ENCODE results near the gene CEP162. TPM values are rescaled to one million over a fixed set of nuclear protein-coding genes. Genes with fewer than 3 reads are reported as not detected.
"Not testable (repeated sequence)": the region's sequence is repeated elsewhere in the genome, so short reads cannot be mapped to it uniquely, and the experiment has no call there.

CEP162 gene
- total RNA-seq, 1 donor from 2014 or later = 11.0 TPM

- Histone ChIP-seq H3K9me3 (no peaks in the 10 kb centered on the region), H3K36me3 (no peaks in the 10 kb centered on the region), H3K27me3 (no peaks in the 10 kb centered on the region), H3K27ac (no peak overlapping the region), H3K4me1 (no peaks in the 10 kb centered on the region), H3K4me3 (no peak overlapping the region)
- ATAC-seq (no peak), DNase-seq (no peak)
- no peak for TF ChIP-seq CTCF (IDR thresholded peaks at IDR 0.05)
- intact Hi-C loops (cut with DNase I) = no loop called here
These were observed 89.4 kb downstream of the CEP162 start for GRCh38 chr6:84137989-84138575.

DNA sequence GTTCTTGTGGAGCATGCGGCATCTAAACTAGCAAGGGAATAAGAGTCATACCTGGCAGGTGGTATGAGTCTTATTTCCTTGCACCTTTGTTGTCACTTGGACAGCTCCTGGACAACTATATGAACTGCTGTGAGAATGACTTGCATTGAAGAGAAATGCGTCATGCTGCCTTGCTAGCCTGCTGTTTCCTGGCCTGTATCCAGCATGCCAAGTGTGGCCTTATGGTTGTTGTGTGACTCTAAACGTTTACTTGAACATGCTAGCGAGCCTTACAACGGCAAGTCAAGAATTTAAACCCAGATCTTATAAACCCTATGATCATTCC lies 90.4 kb downstream of the CEP162 start:
- no peak for ATAC-seq
- H3K27ac ChIP-seq = no peak overlapping the region
- H3K4me1 ChIP-seq = no peaks in the 10 kb centered on the region
- no peak for TF ChIP-seq CTCF (IDR thresholded peaks at IDR 0.05)
- H3K27me3 ChIP-seq = no peaks in the 10 kb centered on the region
- intact Hi-C loops (cut with DNase I) = no loop called here
- H3K36me3 ChIP-seq = no peaks in the 10 kb centered on the region
- no peak overlapping the region for H3K4me3 ChIP-seq
- no peaks in the 10 kb centered on the region for H3K9me3 ChIP-seq
- DNase-seq = no peak

DNA sequence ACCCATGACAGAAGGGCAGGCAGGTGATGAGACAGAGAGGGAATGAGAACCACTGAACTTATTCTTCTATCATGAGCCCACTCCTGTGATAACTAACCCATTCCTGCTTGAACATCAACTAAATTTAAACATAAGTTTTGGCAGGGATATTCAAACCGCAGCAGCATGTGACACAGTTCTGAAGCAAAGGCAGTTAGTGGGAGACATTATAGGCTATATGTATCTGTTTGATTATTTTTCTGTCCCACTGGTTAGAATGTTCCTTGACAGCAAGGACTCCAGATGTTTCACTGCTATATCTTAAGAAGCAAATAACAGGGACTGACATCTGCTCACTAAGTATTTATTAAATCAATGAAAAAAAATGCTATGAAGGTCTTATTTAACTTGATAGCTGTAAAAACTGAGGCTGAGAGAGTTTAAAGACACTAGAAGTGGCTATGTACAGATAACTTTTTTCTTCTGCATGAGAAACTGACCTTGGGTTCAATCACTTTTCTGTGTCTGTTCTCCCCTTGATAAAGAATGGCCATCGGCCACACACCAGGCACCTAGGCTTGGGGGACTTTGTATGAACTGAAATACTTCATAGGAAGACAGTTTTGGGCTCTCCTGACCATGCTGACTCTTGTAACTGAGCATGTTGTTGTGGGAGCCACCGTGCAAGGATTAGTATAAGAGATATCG lies 90.9 kb downstream of the CEP162 start:
- H3K36me3 ChIP-seq = no peaks in the 10 kb centered on the region

DNA sequence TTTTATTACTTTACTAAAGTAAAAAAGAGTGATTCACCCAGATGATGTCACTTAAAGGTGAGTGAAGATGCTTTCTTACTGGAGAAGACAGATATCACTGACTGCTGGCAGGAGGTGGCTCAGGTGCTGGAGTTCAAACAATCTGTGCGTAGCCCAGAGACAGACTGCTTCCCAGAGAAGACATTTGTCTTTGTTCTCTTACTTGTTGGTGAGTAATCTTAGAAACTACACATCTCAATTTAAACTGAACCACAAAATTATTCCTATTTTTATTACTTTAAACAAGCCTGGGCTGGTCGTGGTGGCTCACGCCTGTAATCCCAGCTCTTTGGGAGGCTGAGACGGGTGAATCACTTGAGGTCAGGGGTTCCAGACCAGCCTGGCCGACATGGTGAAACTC lies 92.2 kb downstream of the CEP162 start:
- ATAC-seq (no peak), DNase-seq (no peak)
- H3K9me3 ChIP-seq = no peaks in the 10 kb centered on the region
- TF ChIP-seq CTCF (IDR thresholded peaks at IDR 0.05) = no peak
- H3K4me3 ChIP-seq = no peak overlapping the region
- H3K27ac ChIP-seq = no peak overlapping the region
- H3K27me3 ChIP-seq = no peaks in the 10 kb centered on the region
- H3K4me1 ChIP-seq = no peaks in the 10 kb centered on the region
- intact Hi-C loops (cut with DNase I) = no loop called here
- H3K36me3 ChIP-seq = no peaks in the 10 kb centered on the region

More for the DNA sequence above, 90.9 kb downstream of the CEP162 start:
- Histone ChIP-seq H3K4me1 (no peaks in the 10 kb centered on the region), H3K27me3 (no peaks in the 10 kb centered on the region), H3K27ac (no peak overlapping the region), H3K4me3 (no peak overlapping the region), H3K9me3 (no peaks in the 10 kb centered on the region)
- ATAC-seq (no peak), DNase-seq (no peak)
- intact Hi-C loops (cut with DNase I) = no loop called here
- no peak for TF ChIP-seq CTCF (IDR thresholded peaks at IDR 0.05)

DNA sequence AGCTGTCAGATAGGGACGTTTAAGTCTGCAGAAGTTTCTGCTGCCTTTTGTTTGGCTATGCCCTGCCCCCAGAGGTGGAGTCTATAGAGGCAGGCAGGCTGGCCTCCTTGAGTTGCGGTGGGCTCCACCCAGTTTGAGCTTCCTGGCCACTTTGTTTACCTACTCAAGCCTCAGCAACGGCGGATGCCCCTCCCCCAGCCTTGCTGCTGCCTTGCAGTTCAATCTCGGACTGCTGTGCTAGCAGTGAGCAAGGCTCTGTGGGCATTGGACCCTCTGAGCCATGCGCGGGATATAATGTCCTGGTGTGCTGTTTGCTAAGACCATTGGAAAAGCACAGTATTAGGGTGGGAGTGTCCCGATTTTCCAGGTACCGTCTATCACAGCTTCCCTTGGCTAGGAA lies 94.1 kb downstream of the CEP162 start:
- H3K27me3 ChIP-seq; H3K4me1 ChIP-seq; H3K4me3 ChIP-seq; H3K9me3 ChIP-seq; ATAC-seq; H3K27ac ChIP-seq; H3K36me3 ChIP-seq; DNase-seq; intact Hi-C loops (cut with DNase I): not testable (repeated sequence)

DNA sequence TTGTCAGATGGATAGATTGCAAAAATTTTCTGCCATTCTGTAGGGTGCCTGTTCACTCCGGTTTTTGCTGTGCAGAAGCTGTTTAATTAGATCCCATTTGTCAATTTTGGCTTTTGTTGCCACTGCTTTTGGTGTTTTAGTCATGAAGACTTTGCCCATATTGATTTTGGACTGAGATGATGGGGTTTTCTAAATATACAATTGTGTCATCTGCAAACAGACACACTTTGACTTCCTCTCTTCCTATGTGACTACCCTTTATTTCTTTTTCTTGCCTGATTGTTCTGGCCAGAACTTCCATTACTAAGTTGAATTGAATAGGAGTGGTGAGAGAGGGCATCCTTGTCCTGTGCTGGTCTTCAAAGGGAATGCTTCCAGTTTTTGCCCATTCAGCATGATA lies 97.9 kb downstream of the CEP162 start:
- H3K9me3 ChIP-seq; H3K27me3 ChIP-seq; intact Hi-C loops (cut with DNase I); H3K27ac ChIP-seq; H3K36me3 ChIP-seq; H3K4me1 ChIP-seq; H3K4me3 ChIP-seq; DNase-seq; ATAC-seq: not testable (repeated sequence)

DNA sequence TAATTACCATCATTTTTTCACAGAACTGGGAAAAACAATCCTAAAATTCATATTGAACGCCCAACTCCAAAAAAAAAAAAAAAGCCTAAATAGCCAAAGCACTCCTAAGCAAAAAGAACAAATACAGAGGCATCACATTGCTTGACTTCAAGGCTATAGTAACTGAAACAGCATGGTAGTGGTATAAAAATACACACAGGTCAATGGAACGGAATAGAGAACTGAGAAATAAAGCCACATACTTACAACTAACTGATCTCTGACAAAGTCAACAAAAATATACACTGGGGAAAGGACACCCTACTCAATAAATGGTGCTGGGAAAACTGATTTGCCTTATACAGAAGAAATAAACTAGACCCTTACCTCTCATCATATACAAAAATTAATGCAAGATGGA lies 104.3 kb downstream of the CEP162 start:
- intact Hi-C loops (cut with DNase I) = no loop called here
- TF ChIP-seq CTCF (IDR thresholded peaks at IDR 0.05) = no peak

More for the DNA sequence above, 104.3 kb downstream of the CEP162 start:
- Histone ChIP-seq H3K27ac (no peak overlapping the region), H3K36me3 (peaks cover 8% of the 10 kb centered on the region), H3K4me3 (no peak overlapping the region), H3K9me3 (no peaks in the 10 kb centered on the region), H3K4me1 (no peaks in the 10 kb centered on the region), H3K27me3 (no peaks in the 10 kb centered on the region)
- ATAC-seq (no peak), DNase-seq (no peak)
